SK-N-MC (cell line): ENCODE data around the gene IHH.

Experiments
- DNase-seq: peaks from one replicate; pipeline ENCODE4 v3.0.0-alpha.2; 2011; ENCODE audit warnings: low read depth, low spot score
- H3K27ac ChIP-seq: fragments of 200-600 bp; sonication (generic); 2 replicates; pipeline ENCODE4 v1.5.1; 2016; ENCODE audit warnings: mixed run types
- H3K36me3 ChIP-seq: fragments of 200-600 bp; sonication (generic); 2 replicates; pipeline ENCODE4 v1.6.1; 2017; ENCODE audit warnings: antibody characterized with exemption, low read length, mixed read lengths; ENCODE audit not compliant: insufficient read depth
- H3K4me3 ChIP-seq: fragments of 200-600 bp; sonication (generic); 2 replicates; pipeline ENCODE4 v1.5.1; 2016
- H3K9ac ChIP-seq: fragments of 200-600 bp; sonication (generic); 2 replicates; pipeline ENCODE4 v1.8.0; 2017; ENCODE audit warnings: mixed run types, mixed read lengths; ENCODE audit not compliant: insufficient read length
- H3K9me3 ChIP-seq: fragments of 200-600 bp; sonication (generic); 2 replicates; pipeline ENCODE4 v1.6.1; 2017; ENCODE audit warnings: low read depth, mild to moderate bottlenecking, antibody characterized with exemption, low read length, moderate library complexity, mixed read lengths
- EZH2 ChIP-seq: fragments of 200-600 bp; sonication (generic); IDR thresholded peaks from one replicate; pipeline ENCODE4 v1.6.1; 2017; ENCODE audit warnings: antibody characterized with exemption
- FOXP2 ChIP-seq: optimal IDR thresholded peaks from 2 replicates; pipeline ENCODE3; 2011; ENCODE audit warnings: mild to moderate bottlenecking, moderate library complexity; ENCODE audit not compliant: insufficient read depth; ENCODE audit errors: extremely low read length, control extremely low read depth
- POLR2AphosphoS5 ChIP-seq: IDR thresholded peaks from 2 replicates; pipeline ENCODE4 v1.6.1; 2012; ENCODE audit warnings: mild to moderate bottlenecking, low read depth, low read length, borderline replicate concordance

Gene IHH

GRCh38 chr2:219090436-219091299, 29.9 kb upstream of the IHH start:
- TF ChIP-seq FOXP2 (no peak), EZH2 (no peak), POLR2AphosphoS5 (no peak)
- Histone ChIP-seq H3K9ac (no peak overlapping the region), H3K27ac (no peak overlapping the region), H3K9me3 (no peaks in the 10 kb centered on the region), H3K36me3 (no peaks in the 10 kb centered on the region), H3K4me3 (no peak overlapping the region)
- DNase-seq: no peak

- Histone ChIP-seq H3K27ac (no peak overlapping the region), H3K4me3 (no peak overlapping the region), H3K36me3 (no peaks in the 10 kb centered on the region), H3K9ac (no peak overlapping the region), H3K9me3 (no peaks in the 10 kb centered on the region)
- no peak for DNase-seq
- TF ChIP-seq POLR2AphosphoS5: no peak
- TF ChIP-seq FOXP2: no peak
- TF ChIP-seq EZH2: no peak
Measured at GRCh38 chr2:219089330-219089729, 28.6 kb upstream of the IHH start.

GRCh38 chr2:219087848-219088247, 27.1 kb upstream of the IHH start:
- H3K9ac ChIP-seq: no peak overlapping the region
- no peak overlapping the region for H3K27ac ChIP-seq
- H3K9me3 ChIP-seq: no peaks in the 10 kb centered on the region
- no peak for DNase-seq
- H3K4me3 ChIP-seq: no peak overlapping the region
- TF ChIP-seq EZH2 (no peak), POLR2AphosphoS5 (no peak), FOXP2 (no peak)
- H3K36me3 ChIP-seq: no peaks in the 10 kb centered on the region

DNA sequence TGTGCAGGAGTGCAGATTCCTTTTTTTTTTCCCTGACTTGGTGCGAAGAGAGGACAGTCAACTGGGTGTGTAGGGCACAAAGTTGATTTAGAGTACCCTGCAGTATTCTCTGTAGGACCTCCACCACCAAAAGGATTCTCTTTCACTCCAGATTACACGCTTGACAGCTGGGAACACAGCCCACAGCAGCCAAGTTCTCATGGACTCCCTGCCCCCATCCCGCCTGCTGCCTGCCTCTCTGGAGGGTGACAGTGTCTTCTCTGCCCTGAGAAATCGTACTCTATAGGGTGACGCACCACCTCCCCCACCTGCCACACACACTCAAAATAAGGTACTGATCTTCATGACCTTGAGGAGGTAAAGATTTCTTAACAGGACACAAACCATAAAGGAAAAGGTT, 26.6 kb upstream of the IHH start:
- TF ChIP-seq POLR2AphosphoS5 (no peak), FOXP2 (no peak), EZH2 (no peak)
- H3K9me3 ChIP-seq: no peaks in the 10 kb centered on the region
- H3K4me3 ChIP-seq: no peak overlapping the region
- no peak overlapping the region for H3K27ac ChIP-seq
- no peak for DNase-seq
- no peaks in the 10 kb centered on the region for H3K36me3 ChIP-seq
- no peak overlapping the region for H3K9ac ChIP-seq

DNA sequence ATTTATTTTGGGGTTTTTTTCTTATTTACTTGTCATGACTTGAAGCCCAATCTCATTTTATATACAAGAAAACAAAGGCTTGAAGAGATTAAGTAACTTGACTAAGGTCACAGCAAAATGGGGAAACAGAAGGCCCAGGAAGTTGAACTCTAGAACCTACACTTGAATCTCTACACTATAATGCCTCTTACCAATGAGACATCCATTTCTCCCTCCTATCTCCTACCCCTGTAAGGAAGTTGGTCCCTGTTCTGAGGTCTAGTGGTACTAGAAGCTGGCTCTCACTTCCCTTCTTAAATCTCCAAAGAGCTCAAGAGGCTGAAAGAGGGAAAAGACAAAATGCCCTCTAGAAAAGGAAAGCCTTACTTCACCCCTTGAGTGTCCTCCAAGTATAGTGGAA, 25.5 kb upstream of the IHH start:
- Histone ChIP-seq H3K36me3 (no peaks in the 10 kb centered on the region), H3K4me3 (no peak overlapping the region), H3K9me3 (no peaks in the 10 kb centered on the region), H3K9ac (no peak overlapping the region), H3K27ac (no peak overlapping the region)
- no peak for DNase-seq
- TF ChIP-seq EZH2 (no peak), FOXP2 (no peak), POLR2AphosphoS5 (no peak)

GRCh38 chr2:219084791-219085190, 24.1 kb upstream of the IHH start:
- no peaks in the 10 kb centered on the region for H3K9me3 ChIP-seq
- no peak for DNase-seq
- H3K36me3 ChIP-seq: no peaks in the 10 kb centered on the region
- TF ChIP-seq POLR2AphosphoS5: no peak
- no peak for TF ChIP-seq EZH2
- TF ChIP-seq FOXP2: no peak
- no peak overlapping the region for H3K4me3 ChIP-seq
- H3K9ac ChIP-seq: no peak overlapping the region
- H3K27ac ChIP-seq: no peak overlapping the region

GRCh38 chr2:219082332-219082958, 21.7 kb upstream of the IHH start:
- TF ChIP-seq FOXP2 (no peak), POLR2AphosphoS5 (no peak), EZH2 (no peak)
- H3K9me3 ChIP-seq: no peaks in the 10 kb centered on the region
- H3K9ac ChIP-seq: no peak overlapping the region
- DNase-seq: no peak
- H3K36me3 ChIP-seq: no peaks in the 10 kb centered on the region
- no peak overlapping the region for H3K27ac ChIP-seq
- H3K4me3 ChIP-seq: no peak overlapping the region

- no peak for DNase-seq
- no peak overlapping the region for H3K4me3 ChIP-seq
- no peaks in the 10 kb centered on the region for H3K9me3 ChIP-seq
- no peak overlapping the region for H3K9ac ChIP-seq
- TF ChIP-seq EZH2 (no peak), POLR2AphosphoS5 (no peak), FOXP2 (no peak)
- no peak overlapping the region for H3K27ac ChIP-seq
- no peaks in the 10 kb centered on the region for H3K36me3 ChIP-seq
Measured at GRCh38 chr2:219081701-219082331, 21.1 kb upstream of the IHH start.
